Gastroesophageal sphincter (tissue), 4 donors: Measurements from ENCODE around the gene FOXK1. TPM values are rescaled to one million over a fixed set of nuclear protein-coding genes. Genes with fewer than 3 reads are reported as not detected.
A peak's percentile ranks its signal among the peaks of the same experiment; 100 is the strongest.

Experiments
- ATAC-seq: fragments of 150-250 bp; one replicate; pipeline ENCODE4 v1.9.1; 2016; ENCODE audit warnings: mild to moderate bottlenecking, moderate library complexity
- H3K27ac ChIP-seq, 4 donors: fragments of 200-600 bp; sonication (generic) in 3 of 4; 1 replicate in 3 of 4; 2 replicates in 1 of 4; pipeline ENCODE4 v1.5.1; 2016 to 2019
- H3K27me3 ChIP-seq: fragments of 200-600 bp; sonication (generic); one replicate; pipeline ENCODE4 v1.5.1; 2019
- H3K36me3 ChIP-seq, 2 donors: fragments of 200-600 bp; sonication (generic); one replicate each; pipeline ENCODE4 v1.5.1; 2019; ENCODE audit warnings: control low read depth in 1 of 2
- H3K4me1 ChIP-seq, 3 donors: fragments of 200-600 bp; sonication (generic); 1 replicate in 2 of 3; 2 replicates in 1 of 3; pipeline ENCODE4 v1.5.1; 2016 to 2019; ENCODE audit warnings: control low read depth in 2 of 3
- H3K4me3 ChIP-seq, 2 donors: fragments of 200-600 bp; sonication (generic); one replicate each; pipeline ENCODE4 v1.5.1; 2019; ENCODE audit warnings: mild to moderate bottlenecking in 1 of 2, moderate library complexity in 1 of 2
- H3K9me3 ChIP-seq, 3 donors: fragments of 200-600 bp; sonication (generic); one replicate each; pipeline ENCODE4 v1.5.1; 2017 to 2019; ENCODE audit warnings: control low read depth in 2 of 3
- EP300 ChIP-seq: sonication (generic); formaldehyde crosslinking; IDR thresholded peaks from one replicate; pipeline ENCODE4 v1.6.1; 2017; ENCODE audit warnings: antibody characterized with exemption, mild to moderate bottlenecking
- POLR2A ChIP-seq, 2 donors: fragments of 450-650 bp; IDR thresholded peaks; one replicate each; pipeline ENCODE4 v1.6.1; 2017; ENCODE audit warnings: antibody characterized with exemption in 2 of 2, mild to moderate bottlenecking in 2 of 2, moderate library complexity in 1 of 2
- POLR2AphosphoS5 ChIP-seq: sonication (generic); formaldehyde crosslinking; IDR thresholded peaks from one replicate; pipeline ENCODE4 v1.6.1; 2017; ENCODE audit warnings: antibody characterized with exemption
- WGBS, 2 donors: methylation state at CpG; one replicate each; pipeline ENCODE4 v1.1.5; 2018; ENCODE audit warnings: low coverage in 1 of 2; 5-methylcytosine and 5-hydroxymethylcytosine counted together
- total RNA-seq, 4 donors: library from RNA; depleted of rRNA; stranded (reverse); fragments of >200 nt; gene quantifications; one replicate each; pipeline ENCODE4 v1.1.0, GENCODE V29; 2016
- TF ChIP-seq, protein P1 (sequence below), 4 experiments: fragments of 200-600 bp in 2 of 4; fragments of 450-650 bp in 2 of 4; sonication (generic) in 1 of 4; IDR thresholded peaks; one replicate each; pipeline ENCODE4 v1.5.1; 2017 to 2019; ENCODE audit warnings: antibody characterized with exemption in 4 of 4, mild to moderate bottlenecking in 2 of 4, moderate library complexity in 2 of 4

The FOXK1 gene
- total RNA-seq, 4 donors from 2014 or later: 28.5 to 45.2 (median 30.0) TPM

DNA sequence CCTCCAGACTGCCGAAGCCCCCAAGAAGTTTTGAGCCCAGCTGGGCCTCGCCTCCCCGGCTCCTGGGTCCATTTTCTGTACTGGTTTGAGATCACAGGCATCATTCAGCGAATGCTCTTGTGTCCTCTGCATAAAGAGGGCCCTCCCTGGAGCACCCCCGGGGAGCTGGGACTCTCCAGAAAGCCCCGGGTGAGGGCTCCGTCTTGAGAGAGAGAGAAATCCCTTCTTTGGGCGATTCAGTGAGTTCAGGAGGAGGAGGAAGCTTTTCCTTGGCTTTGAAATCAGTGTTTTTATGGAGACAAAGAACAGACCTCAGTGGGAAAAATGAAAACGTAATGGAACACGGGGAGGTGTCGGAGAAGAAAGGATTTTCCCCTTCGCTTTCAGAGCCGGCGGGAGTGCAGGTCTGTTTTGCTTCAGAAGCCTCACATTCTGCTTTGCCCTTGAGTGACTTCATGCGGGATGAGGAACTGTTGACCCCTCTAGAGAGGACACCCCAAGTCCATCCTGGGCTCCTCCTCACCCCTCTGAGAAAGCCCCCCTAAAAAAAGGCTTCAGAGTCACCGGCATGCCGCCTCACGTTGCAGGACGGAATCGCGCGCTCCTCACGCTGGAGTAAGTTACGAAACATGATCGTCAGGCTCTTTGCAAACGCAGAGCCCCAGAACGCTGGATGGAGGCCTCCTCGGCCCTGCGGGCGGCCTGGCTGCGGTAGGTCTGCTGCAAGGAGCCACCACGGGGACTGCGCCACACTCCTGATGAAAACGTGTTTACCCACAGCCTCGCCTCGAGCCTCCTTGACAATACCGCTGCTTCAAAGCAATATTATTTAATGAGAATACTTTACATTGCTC, 84.8 kb downstream of the FOXK1 start:
- Histone ChIP-seq H3K27ac (peak overlapping the region; percentile 86 to 92 (median 90)), H3K4me1 (peaks cover 0 to 62% (median 20%) of the 10 kb centered on the region in 3 donors), H3K4me3 (peak overlapping the region in 1 of 2 donors; percentile 27), H3K9me3 (no peaks in the 10 kb centered on the region), H3K36me3 (peaks cover 0 to 55% of the 10 kb centered on the region in 2 donors), H3K27me3 (no peaks in the 10 kb centered on the region)
- 54 to 58% methylated on average over 13 to 20 of the region's 37 CpGs for WGBS, 2 donors
- ATAC-seq: peak; percentile 66
- TF ChIP-seq POLR2A (IDR thresholded peaks at IDR 0.05): peak; percentile 32 to 45
- TF ChIP-seq EP300: no peak
- TF ChIP-seq, protein P1, sequence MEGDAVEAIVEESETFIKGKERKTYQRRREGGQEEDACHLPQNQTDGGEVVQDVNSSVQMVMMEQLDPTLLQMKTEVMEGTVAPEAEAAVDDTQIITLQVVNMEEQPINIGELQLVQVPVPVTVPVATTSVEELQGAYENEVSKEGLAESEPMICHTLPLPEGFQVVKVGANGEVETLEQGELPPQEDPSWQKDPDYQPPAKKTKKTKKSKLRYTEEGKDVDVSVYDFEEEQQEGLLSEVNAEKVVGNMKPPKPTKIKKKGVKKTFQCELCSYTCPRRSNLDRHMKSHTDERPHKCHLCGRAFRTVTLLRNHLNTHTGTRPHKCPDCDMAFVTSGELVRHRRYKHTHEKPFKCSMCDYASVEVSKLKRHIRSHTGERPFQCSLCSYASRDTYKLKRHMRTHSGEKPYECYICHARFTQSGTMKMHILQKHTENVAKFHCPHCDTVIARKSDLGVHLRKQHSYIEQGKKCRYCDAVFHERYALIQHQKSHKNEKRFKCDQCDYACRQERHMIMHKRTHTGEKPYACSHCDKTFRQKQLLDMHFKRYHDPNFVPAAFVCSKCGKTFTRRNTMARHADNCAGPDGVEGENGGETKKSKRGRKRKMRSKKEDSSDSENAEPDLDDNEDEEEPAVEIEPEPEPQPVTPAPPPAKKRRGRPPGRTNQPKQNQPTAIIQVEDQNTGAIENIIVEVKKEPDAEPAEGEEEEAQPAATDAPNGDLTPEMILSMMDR (IDR thresholded peaks at IDR 0.05): no peak
- no peak for TF ChIP-seq POLR2AphosphoS5

DNA sequence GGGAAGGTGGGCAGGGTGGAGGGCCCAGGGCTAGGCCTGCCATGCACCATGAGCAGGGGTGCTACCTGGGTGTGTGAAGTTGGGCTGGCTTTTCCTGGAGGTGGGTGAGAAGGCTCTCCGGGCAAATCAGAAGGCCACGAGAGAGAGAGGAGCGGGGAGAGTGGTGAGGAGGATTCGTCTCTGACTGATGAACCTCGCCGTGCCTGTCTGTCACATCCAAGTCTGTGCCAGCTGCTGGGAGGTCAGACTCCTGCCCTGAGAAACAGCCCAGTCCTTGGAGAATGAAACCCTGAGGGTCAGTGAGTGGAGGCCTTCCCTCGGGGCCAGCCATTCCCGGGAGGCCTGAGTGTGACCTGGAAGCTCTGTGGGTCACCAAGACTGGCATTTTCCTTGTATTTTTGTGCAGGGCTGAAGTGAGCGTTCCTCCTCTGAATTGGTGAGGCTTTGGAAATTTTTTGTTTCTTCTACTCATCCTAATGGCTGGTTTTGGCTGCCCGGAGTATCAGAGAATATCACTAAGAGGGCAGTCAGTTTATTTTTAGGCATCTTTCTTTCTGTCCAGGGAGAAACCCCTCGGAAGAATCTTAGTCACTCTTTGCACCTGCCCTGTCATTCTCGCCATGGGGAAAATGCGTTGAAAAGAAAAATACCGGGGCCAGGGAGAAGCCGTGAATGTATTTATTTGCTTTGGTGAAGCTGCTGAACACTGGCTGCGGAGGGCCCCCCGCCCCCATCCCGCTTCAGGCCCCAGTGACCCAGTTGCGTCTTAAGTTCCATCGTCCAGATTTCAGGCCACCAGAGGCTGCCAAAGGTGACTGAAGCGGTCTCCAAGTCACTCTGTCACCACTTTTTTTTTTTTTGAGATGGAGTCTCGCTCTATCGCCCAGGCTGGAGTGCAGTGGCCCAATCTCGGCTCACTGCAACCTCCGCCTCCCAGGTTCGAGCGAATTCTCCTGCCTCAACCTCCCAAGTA, 86.8 kb downstream of the FOXK1 start:
- WGBS, 2 donors: 53 to 63% methylated on average over 8 to 22 of the region's 27 CpGs
- peak overlapping the region; percentile 72 to 90 (median 82) for H3K27ac ChIP-seq

DNA sequence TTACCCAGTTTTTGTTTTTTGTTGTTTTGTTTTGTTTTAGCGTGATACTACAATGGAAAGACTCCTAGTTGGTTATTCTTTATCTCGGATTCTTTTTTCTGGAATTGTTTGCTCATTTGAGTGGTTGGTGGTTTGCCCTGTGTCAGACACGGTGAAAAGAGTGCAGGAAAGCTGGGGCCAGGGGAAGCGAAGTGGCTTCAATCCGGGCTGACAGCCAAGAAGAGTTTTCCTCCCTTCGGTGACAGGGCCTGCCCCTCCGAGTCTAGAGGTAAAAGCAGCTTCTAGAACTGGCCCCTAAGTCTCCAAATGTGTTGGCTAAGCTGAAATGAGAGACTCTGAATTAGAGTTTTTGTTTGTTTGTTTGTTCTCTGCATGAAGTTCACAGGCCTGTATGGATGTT, 87.7 kb downstream of the FOXK1 start:
- no peak overlapping the region for H3K4me3 ChIP-seq
- 6 to 11% methylated on average over 6 to 7 of the region's 7 CpGs for WGBS, 2 donors
- no peaks in the 10 kb centered on the region for H3K9me3 ChIP-seq
- H3K4me1 ChIP-seq: peaks cover 0 to 75% (median 24%) of the 10 kb centered on the region in 3 donors
- H3K36me3 ChIP-seq: peaks cover 0 to 30% of the 10 kb centered on the region in 2 donors
- peak overlapping the region; percentile 72 to 90 (median 82) for H3K27ac ChIP-seq
- no peak for ATAC-seq
- H3K27me3 ChIP-seq: no peaks in the 10 kb centered on the region
- no peak for TF ChIP-seq POLR2A (IDR thresholded peaks at IDR 0.05)
- TF ChIP-seq POLR2AphosphoS5: no peak
- TF ChIP-seq, protein P1 (IDR thresholded peaks at IDR 0.05): no peak
- no peak for TF ChIP-seq EP300

More for the DNA sequence above, 86.8 kb downstream of the FOXK1 start:
- ATAC-seq: peak; percentile 1
- no peaks in the 10 kb centered on the region for H3K9me3 ChIP-seq
- H3K27me3 ChIP-seq: no peaks in the 10 kb centered on the region
- H3K4me1 ChIP-seq: peaks cover 0 to 67% (median 20%) of the 10 kb centered on the region in 3 donors
- H3K4me3 ChIP-seq: peak overlapping the region in 1 of 2 donors; percentile 8
- H3K36me3 ChIP-seq: peaks cover 0 to 39% of the 10 kb centered on the region in 2 donors
- TF ChIP-seq, protein P1 (IDR thresholded peaks at IDR 0.05): no peak
- TF ChIP-seq POLR2A (IDR thresholded peaks at IDR 0.05) (no peak), EP300 (no peak), POLR2AphosphoS5 (no peak)

DNA sequence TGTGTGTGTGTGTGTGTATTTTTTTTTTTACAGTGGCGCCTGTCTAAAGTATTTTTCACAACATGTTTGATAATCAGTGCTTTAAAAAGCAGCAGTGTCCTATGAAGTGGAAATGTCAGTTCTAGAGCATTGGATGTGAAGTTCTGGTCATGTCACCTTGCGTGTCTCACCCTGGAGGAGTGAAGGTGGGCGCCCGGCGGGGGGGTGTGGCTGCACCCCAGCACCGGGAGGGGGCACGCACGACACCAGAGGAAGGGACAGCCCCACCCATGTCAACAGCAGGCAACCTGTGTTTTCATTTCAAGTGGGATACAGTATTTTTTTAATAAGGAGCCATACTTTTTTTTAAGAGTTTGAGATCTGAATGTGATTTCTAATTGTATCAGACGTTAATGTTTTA, 88.8 kb downstream of the FOXK1 start:
- 59 to 83% methylated on average over 1 to 6 of the region's 9 CpGs for WGBS, 2 donors
- H3K4me1 ChIP-seq: peaks cover 0 to 65% (median 24%) of the 10 kb centered on the region in 3 donors
- no peaks in the 10 kb centered on the region for H3K9me3 ChIP-seq
- no peak for ATAC-seq
- H3K27ac ChIP-seq: peak overlapping the region in 3 of 4 donors; percentile 72 to 90 (median 86)
- no peaks in the 10 kb centered on the region for H3K27me3 ChIP-seq
- H3K4me3 ChIP-seq: no peak overlapping the region
- no peak for TF ChIP-seq POLR2A (IDR thresholded peaks at IDR 0.05)
- no peak for TF ChIP-seq EP300
- TF ChIP-seq POLR2AphosphoS5: no peak
- TF ChIP-seq, protein P1 (IDR thresholded peaks at IDR 0.05): no peak
- peaks cover 0 to 19% of the 10 kb centered on the region in 2 donors for H3K36me3 ChIP-seq
